ENCODE results near the gene NHLH1. TPM values are rescaled to one million over a fixed set of nuclear protein-coding genes. Genes with fewer than 3 reads are reported as not detected.

NHLH1 gene
- total and polyA plus RNA-seq, 2 of the 4 experiments (the other 2 are of a cell fraction), result 0.14 TPM; not detected in 1

- Histone ChIP-seq H3K18ac (ENCODE audit: low read depth, low read length) (no peak overlapping the region), H3K27me3 (ENCODE audit: control insufficient read depth, insufficient read depth, low read length) (peaks cover 28% of the 10 kb centered on the region), H3K27ac (ENCODE audit: insufficient read depth, low read length) (no peak overlapping the region), H2BK15ac (ENCODE audit: low read depth, low read length) (no peak overlapping the region), H2AK5ac (ENCODE audit: low read depth, low read length) (no peak overlapping the region), H3K36me3 (ENCODE audit: control insufficient read depth, insufficient read depth, low read length) (no peaks in the 10 kb centered on the region), H3K9me1 (ENCODE audit: insufficient read depth, low read length) (peaks cover 5% of the 10 kb centered on the region; the same call in 1 of the 2 replicates), H3K56ac (ENCODE audit: extremely low read depth, insufficient read depth, low read length) (no peak overlapping the region), H2BK20ac (ENCODE audit: low read depth, low read length) (no peak overlapping the region), H3K23ac (ENCODE audit: low read depth, low read length) (no peak overlapping the region), H2AFZ (replicated peaks; ENCODE audit: low read length, poor library complexity) (no peak overlapping the region), H3K4me1 (ENCODE audit: control insufficient read depth, insufficient read depth, low read length) (no peaks in the 10 kb centered on the region), H3K79me1 (ENCODE audit: low read depth in 1 of 2, low read length in 2 of 2) (no peaks in the 10 kb centered on the region), H4K20me1 (ENCODE audit: insufficient read depth, low read length) (no peaks in the 10 kb centered on the region), H3K4ac (ENCODE audit: low read depth, low read length) (no peak overlapping the region), H4K8ac (ENCODE audit: low read depth in 2 of 2, low read length in 2 of 2) (no peak overlapping the region), H3K14ac (replicated peaks; ENCODE audit: low read depth, low read length) (no peak overlapping the region), H4K91ac (ENCODE audit: insufficient read depth, low read depth, low read length) (no peak overlapping the region), H3K4me3 (ENCODE audit: insufficient read depth, low read depth, low read length) (no peak overlapping the region), H2BK120ac (ENCODE audit: low read depth, low read length) (no peak overlapping the region), H3K4me2 (ENCODE audit: low read depth, low read length) (no peak overlapping the region), H3K9me3 (ENCODE audit: control insufficient read depth, insufficient read depth, low read length) (no peaks in the 10 kb centered on the region), H2BK5ac (ENCODE audit: low read depth, low read length, poor library complexity, severe bottlenecking) (no peak overlapping the region), H3K9ac (ENCODE audit: low read depth, low read length) (no peak overlapping the region), H4K5ac (ENCODE audit: low read depth, low read length) (no peak overlapping the region), H2AK9ac (replicated peaks; ENCODE audit: low read depth, low read length, poor library complexity) (no peak overlapping the region)
- TF ChIP-seq USF2 (IDR thresholded peaks at IDR 0.05; ENCODE audit: low read depth, low read length), result no peak
- TF ChIP-seq NFE2L2 (IDR thresholded peaks at IDR 0.05; ENCODE audit: low read depth, low read length), result no peak
- no peak for TF ChIP-seq MXI1 (IDR thresholded peaks at IDR 0.05; ENCODE audit: borderline replicate concordance, low read depth, low read length)
- TF ChIP-seq MAFK (IDR thresholded peaks at IDR 0.05; ENCODE audit: low read depth, low read length), result no peak
- no peak for TF ChIP-seq CHD1 (IDR thresholded peaks at IDR 0.05; ENCODE audit: low read depth, low read length)
- TF ChIP-seq RCOR1 (IDR thresholded peaks at IDR 0.05; ENCODE audit: insufficient replicate concordance, low read length), result no peak
- no peak for TF ChIP-seq ELK1 (IDR thresholded peaks at IDR 0.05; ENCODE audit: borderline replicate concordance, low read depth, low read length)
- no peak for TF ChIP-seq CEBPB (IDR thresholded peaks at IDR 0.05; ENCODE audit: low read depth, low read length)
- no peak for TF ChIP-seq SMC3 (IDR thresholded peaks at IDR 0.05; ENCODE audit: low read depth, low read length)
- ChIA-PET POLR2A (ENCODE audit: unreplicated experiment) (no interaction called here), CTCF (no interaction called here)
- ATAC-seq (ENCODE audit: low read depth), result no peak
- DNase-seq, result no peak
- no CpG with 5 or more reads among the region's 3 CpGs for WGBS, 2 experiments (ENCODE audit: extremely low coverage in 2 of 2, insufficient read length in 1 of 2)
- in situ Hi-C loops (cut with MboI; ENCODE audit: low sequenced_read_pairs), result no loop called here
- BruUV-seq (replicated peaks), result no TSS peak
- dilution Hi-C loops (cut with HindIII; ENCODE audit: low sequenced_read_pairs, unreplicated experiment), result no loop called here
- intact Hi-C loops (cut with micrococcal nuclease), result no loop called here
Measured at GRCh38 chr1:160403244-160403643, 36.4 kb downstream of the NHLH1 start.
